ACHN (cell line): ENCODE data around the gene STPG3.
A peak's percentile ranks its signal among the peaks of the same experiment; 100 is the strongest.
"Not testable (repeated sequence)": the region's sequence is repeated elsewhere in the genome, so short reads cannot be mapped to it uniquely, and the experiment has no call there.

Source experiments
- DNase-seq: peaks from one replicate; pipeline ENCODE4 v3.0.0-alpha.2; 2015
- in situ Hi-C: cut with HindIII; loops from 2 replicates; pipeline ENCODE4 v1.10.0; 2017; ENCODE audit warnings: low sequenced_read_pairs, low pct_ligation_motif_present, low pct_unique_long_range_greater_than_20kb

The STPG3 gene

DNA sequence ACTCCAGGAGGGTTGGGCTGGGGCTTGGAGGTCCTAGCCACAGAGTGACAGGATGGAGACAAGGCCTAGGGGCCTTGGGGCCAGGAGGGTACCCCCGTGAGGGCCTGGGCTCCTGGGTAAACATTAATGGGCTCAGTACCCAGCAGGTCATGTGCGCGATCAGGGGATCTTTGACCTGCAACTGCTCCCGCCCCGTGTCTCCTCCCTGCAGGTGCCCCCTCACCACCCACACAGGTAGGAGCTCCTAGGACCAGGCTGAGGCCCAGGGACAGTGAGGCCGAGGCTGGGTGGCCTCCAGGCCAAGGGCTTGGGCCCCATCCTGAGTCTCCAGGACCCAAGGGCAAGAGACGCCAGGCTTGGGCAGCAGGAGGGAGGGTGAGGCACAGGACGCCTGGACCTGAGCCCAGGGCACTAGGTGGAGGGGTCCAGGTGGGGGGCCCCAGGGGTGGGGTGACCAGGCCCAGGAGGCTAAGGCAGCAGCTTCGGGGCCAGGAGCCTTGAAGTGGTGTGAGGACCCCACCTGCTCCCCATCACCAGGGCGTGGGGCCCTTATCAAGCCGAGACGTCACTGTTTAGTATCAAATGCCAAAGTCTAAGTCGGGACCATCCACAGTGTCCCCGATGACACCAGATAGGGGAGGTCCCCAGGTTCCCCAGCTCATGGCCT, 20.2 kb upstream of the STPG3 start, which contains the start of gene SLC34A3:
Gene SLC34A3 (plus strand): TSS at position 197 of the 667 bp plus-strand sequence. CDS start 802 bp downstream, outside the sequence.
- in situ Hi-C loops = no loop called here
- DNase-seq = no peak

DNA sequence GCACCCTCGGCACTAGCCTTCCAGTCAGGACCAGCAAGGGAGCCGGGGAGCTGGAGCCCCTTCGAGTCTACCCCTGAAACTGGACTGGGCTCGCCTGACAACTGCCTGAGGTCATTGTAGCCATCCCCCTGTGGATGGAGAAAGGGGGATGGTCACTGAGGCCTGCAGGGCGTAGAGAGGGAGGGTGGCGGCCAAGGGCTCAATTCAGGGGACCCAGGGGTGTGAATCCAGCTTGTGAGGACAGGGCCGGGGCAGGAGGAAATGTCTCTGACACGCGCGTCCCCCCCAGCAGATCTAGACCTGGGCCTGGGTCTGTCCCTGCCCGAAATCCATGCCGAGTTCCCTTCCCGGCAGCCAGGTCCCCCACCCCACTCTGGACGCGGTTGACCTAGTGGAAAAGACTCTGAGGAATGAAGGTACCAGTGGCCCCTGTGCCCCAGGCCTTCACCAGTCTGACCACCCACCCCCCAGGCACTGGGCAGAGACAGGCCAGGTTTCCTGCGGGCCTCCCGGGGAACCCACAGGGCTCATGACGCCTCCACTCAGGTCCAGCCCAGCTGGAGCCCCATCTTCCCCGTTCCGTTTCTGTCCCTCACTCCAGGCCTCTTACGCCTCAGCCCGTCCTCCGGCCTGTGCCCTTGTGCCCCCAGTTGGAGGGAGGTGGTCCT, 19.6 kb upstream of the STPG3 start:
- no peak for DNase-seq
- in situ Hi-C loops = no loop called here

DNA sequence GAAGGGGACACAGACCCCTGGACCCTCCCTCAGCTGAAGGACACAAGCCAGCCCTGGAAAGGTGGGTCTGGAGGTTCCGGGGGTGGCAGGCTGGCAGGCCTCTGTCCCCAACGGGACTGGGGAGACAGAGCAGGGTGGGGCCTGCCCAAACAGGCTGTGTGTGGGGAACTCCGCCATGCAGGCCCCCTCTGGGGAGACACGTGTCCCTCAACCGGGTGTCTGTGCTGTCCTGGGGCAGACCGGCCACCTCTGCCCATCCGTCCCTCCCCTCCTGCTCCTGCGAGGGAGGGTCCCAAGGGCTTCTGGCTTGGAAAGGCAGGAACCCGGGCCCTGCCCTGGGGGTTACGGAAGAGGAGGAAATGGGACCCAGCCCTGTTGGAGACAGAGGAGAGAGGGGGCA, 19.0 kb upstream of the STPG3 start:
- in situ Hi-C loops = no loop called here

DNA sequence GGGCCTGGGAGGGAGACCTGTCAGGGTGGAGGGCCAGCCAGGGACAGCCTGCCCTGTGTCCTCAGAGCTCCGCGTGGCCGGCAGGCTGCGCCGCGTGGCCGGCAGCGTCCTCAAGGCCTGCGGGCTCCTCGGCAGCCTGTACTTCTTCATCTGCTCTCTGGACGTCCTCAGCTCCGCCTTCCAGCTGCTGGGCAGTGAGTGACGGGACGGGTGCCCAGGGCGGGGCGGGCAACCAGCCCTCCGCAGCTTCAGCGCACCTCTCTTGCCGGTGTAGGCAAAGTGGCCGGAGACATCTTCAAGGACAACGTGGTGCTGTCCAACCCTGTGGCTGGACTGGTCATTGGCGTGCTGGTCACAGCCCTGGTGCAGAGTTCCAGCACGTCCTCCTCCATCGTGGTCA, 18.6 kb upstream of the STPG3 start:
- DNase-seq = no peak
- in situ Hi-C loops = no loop called here

More for the DNA sequence above, 19.0 kb upstream of the STPG3 start:
- no peak for DNase-seq

DNA sequence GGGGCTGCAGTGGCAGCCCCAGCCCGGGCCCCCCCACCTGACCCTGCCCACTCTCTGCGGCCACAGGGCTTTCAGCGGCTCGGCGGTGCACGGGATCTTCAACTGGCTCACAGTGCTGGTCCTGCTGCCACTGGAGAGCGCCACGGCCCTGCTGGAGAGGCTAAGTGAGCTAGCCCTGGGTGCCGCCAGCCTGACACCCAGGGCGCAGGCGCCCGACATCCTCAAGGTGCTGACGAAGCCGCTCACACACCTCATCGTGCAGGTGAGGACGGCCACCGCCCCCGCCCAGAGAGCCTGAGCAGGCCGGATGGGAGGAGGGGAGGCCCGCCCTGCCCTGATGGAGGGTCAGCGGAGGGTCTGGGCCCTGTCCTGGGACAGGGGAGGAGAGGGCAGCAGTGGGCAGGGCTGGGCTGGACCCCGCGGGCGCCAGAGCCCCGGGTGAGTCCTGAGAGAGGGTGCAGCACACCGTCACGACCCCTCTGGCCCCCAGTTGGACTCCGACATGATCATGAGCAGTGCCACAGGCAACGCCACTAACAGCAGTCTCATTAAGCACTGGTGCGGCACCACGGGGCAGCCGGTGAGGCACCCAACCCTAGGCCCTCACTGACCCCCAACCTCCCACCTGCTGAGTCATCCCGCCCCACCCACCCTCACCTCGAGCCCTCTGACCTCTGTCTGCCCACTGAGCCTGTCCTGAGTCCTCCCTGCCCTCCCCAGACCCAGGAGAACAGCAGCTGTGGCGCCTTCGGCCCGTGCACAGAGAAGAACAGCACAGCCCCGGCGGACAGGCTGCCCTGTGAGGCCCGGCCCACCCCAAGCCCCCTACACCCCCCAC, 17.7 kb upstream of the STPG3 start:
- in situ Hi-C loops = no loop called here
- DNase-seq = no peak

DNA sequence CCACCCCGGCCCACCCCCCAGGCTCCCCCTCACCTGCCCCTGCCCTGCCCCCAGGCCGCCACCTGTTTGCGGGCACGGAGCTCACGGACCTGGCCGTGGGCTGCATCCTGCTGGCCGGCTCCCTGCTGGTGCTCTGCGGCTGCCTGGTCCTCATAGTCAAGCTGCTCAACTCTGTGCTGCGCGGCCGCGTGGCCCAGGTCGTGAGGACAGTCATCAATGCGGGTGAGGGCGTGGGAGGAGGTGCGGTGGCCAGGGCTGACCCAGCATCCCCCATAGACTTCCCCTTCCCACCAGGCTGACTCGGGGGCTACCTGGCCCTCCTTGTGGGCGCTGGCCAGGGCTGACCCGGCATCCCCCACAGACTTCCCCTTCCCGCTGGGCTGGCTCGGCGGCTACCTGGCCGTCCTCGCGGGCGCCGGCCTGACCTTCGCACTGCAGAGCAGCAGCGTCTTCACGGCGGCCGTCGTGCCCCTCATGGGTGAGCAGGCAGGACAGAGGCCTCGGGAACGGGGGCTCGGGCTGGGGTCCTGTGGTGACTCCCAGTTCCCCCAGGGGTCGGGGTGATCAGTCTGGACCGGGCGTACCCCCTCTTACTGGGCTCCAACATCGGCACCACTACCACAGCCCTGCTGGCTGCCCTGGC, 16.9 kb upstream of the STPG3 start:
- in situ Hi-C loops = no loop called here
- no peak for DNase-seq

DNA sequence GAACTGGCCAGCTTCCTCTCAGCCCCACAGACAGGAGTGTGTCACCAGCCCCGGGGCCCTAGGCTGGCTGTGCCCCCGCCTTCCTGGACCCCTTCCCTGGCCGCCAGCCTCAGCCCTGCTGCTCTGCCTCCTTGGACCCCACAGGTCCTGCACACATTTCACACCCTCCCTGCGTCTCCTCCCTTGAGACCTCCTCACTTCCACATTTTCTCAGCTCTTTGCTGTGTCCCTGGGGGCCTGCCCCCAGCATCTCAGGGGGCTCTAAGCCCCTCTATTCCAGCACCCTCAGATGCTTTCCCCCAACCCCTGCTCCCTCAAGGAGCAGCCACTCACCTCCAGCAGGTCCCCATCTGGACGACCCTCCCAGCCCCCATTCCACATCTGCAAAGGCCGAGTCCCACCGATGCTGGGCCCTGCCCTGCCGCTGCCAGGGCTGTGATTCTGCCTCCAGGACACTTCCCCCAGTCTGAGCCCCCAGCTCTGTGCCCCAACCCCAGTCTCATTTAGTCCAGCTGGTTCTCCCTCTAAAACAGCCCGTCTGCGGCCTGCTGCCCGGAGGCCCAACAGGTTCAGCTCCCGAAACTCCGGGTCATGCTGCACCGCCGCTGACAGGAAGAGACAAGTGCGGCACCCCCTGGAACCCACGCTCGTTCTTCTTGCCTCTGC, 16.2 kb upstream of the STPG3 start:
- DNase-seq = no peak
- in situ Hi-C loops = no loop called here

DNA sequence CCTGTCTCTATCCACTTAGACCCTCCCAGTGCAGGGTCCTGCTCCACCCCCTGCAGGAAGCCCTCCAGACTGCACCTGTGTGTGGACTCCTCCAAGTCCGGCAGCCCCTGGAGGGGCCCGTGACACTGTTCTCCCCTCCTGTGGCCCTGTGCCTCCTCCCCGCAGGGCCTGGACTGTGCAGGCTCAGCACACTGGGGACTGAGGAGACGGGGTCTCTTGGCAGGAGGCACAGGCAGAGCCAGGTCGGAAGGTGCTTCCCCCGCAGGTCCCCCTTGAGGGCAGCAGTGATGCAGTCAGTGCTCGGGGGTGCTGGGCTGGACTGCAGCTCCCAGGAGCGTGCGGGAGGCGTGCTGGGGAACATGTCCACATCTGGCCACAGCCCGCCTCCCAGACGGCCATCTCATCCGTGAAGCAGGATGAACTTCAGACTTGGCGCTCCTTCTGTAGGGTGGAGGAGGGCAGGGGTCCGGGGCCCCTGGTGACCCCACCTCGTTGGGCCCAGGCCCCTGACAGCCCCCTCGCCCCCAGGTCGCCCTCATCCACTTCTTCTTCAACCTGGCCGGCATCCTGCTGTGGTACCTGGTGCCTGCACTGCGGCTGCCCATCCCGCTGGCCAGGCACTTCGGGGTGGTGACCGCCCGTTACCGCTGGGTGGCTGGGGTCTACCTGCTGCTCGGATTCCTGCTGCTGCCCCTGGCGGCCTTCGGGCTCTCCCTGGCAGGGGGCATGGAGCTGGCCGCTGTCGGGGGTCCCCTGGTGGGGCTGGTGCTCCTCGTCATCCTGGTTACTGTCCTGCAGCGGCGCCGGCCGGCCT, 15.5 kb upstream of the STPG3 start:
- in situ Hi-C loops = no loop called here
- no peak for DNase-seq

DNA sequence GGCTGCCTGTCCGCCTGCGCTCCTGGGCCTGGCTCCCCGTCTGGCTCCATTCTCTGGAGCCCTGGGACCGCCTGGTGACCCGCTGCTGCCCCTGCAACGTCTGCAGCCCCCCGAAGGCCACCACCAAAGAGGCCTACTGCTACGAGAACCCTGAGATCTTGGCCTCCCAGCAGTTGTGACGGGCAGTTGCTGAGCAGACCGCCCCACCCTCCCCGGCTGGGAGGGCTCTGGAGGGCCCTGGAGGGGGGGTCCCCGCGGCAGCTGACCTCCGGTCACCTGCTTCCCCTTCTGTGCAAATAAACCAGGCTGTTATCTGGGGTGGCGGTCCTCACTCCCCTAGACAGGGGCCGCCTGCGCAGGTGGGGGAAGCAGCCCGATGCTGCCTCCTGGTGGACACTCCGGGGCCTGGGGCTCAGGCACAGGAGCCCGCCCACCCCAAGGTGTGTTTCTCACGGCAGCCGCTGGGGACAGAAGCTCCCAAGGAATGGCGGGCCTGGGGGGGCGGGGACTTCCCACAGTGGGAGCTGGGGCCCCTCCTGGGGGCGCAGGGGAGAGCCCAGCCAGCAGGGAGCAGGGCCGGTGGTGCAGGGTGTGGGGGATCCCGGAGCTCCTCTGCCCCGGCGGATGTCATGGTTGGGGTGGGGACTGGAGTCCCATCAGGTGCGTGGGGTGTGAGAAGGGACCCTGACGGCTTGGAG, 14.7 kb upstream of the STPG3 start:
- in situ Hi-C loops = no loop called here
- DNase-seq = peak; percentile 75

DNA sequence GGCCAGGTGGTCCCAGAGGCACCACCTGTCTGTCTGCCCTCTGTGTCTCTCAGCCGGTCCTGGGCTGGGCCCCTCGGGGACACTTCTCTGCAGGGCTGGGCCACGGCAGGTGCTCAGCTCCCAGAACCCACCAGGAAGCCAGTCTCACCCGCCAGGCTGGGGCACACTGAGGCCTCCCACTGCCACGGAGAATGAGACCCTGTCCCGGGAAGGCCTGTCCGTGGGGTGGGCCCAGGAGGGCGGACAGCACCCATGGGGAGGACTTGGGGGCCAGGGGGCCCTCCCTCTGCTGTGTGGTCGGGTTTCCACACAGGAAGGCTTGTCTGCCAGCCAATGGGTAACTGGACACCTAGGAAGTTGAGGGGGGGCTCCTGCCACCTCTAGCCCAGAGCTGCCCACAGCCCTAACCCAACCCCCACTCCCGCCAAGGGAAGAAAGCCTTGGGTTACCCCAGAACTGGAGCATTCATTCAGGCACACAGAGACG, 14.1 kb upstream of the STPG3 start:
- in situ Hi-C loops = no loop called here
- no peak for DNase-seq

DNA sequence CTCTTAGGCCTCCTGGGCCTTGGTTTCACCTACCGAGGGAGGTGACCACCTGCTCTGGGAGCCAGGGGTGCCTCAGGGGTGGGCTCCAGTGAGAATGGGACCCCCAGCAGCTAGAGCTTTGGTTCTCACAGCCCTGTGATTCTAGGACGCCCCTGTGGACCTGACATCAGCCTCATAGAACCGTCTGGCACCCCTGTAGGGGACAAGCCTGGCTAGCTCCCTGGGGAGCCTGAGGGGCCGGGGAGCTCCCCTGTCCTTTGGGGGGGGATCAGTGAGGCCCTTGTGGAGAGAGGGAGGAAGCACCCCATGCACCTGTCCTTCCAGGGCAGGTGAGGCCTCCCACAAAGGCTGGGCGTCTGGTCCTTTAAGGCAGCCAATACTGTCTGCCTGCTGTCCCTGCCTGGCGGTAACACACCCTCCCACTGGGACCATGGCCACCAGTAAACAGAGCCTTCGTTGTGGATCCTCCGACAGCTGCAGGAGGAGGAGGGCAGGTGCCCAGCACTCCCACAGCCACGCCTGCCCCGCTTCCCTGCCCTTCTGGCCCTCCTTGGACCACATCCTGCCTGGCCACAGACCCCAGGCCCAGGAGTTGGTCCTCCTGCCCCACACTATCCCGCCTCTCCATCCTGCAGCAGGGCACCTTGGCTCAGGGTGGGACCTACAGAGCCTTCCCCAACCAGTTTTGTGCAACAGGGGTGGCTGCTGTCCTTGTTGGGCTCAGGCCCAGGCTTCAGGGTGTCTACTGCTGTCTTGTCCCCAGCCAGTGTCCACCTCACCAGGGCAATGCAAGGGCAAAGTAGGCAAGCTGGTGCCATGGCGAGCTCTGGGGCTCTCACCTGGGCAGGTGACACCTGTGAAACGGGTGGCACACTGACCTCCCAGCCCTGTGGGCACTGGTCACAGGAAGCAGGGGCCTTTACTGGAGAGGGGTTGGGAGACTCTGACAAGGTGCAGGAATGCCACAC, 13.0 kb upstream of the STPG3 start:
- in situ Hi-C loops = no loop called here
- no peak for DNase-seq

DNA sequence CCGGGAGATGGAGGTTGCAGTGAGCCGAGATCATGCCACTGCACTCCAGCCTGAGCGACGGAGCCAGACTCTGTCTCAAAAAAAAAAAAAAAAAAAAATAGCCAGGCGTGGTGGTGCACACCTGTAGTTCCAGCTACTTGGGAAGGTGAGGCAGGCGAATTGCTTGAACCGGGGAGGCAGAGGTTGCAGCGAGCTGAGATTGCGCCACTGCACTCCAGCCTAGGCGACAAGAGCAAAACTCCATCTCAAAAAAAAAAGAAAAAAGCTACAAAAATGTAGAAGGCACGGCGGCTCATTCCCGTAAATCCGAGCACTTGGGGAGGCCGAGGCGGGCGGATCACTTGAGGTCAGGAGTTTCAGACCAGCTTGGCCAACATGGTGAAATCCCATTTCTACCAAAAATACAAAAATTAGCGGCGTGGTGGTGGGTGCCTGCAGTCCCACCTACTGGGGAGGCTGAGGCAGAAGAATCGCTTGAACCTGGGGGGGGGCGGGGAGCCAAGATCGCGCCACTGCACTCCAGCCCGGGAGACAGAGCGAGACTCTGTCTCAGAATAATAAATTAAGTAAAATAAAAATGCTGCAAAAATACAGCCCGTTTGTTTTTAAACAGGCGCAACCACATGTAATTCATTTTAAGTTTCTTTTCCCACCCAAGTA, 11.4 kb upstream of the STPG3 start:
- in situ Hi-C loops, DNase-seq: not testable (repeated sequence)

DNA sequence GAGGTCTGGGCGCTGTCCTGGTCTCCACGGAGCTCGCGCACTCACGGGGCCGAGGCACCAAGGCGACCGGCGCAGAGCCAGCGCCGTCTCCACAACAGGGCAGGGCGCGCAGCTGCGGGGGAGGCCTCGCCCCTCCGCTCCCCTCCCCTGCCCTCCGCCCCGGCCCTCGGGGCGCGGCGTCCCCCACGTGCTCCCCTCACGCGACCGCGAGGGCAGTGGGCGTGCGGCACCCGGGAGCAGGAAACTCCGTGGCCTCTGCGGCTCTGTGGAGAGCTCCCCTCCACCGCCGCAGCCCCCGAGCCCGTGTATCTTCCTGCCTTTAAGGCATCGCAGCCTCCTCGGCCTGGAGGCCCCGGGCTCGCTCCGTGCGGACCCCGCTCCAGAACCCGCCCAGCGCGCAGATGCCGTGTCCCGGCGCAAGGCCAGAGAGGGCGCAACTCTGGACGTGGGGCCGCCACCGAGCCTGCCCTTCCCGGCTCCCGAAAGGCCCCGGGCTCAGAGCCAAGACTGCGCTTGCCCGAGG, 10.7 kb upstream of the STPG3 start:
- in situ Hi-C loops = no loop called here
- DNase-seq = peak; percentile 64

DNA sequence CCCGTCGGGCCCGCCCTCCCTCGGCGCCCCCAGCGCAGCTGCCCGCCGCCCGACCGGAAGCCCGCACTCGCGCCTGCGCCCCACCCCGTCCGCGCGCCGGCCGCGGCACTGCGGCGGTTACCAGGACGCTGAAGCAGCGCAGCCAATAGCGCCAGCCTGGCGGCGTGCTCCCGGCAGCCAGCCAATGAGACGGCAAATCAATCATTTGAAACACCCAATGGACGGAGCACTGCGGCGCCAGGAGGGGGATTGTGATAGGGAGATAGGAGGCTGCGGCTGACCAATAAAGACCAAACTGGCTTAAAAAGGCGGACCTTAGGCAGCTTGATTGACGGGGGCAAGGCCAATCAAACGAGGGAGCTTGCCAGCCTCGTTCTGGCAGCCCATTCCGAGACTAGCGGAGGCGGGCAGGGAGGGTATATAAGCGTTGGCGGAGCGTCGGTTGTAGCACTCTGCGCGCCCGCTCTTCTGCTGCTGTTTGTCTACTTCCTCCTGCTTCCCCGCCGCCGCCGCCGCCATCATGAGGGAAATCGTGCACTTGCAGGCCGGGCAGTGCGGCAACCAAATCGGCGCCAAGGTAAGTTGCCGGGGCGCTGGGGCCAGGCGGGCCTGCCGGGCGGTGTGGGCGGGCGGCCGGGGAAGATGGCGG, 10.1 kb upstream of the STPG3 start, which contains the start of gene TUBB4B:
Gene TUBB4B (plus strand): TSS at position 447 of the 649 bp plus-strand sequence. CDS start 74 bp downstream, at position 521.
- in situ Hi-C loops = no loop called here
- peak; percentile 98 for DNase-seq
